Stomach (tissue), 4 donors: ENCODE data around the gene TRAM2.

Source experiments
- CTCF ChIP-seq, 7 experiments: fragments of 450-650 bp in 4 of 7; fragments of 200-600 bp in 3 of 7; sonication (generic) in 3 of 7; IDR thresholded peaks; one replicate each; pipeline ENCODE4 v1.5.1; 2016 to 2019; ENCODE audit warnings: antibody characterized with exemption in 7 of 7, control low read depth in 2 of 7, mild to moderate bottlenecking in 1 of 7
- EP300 ChIP-seq: sonication (generic); formaldehyde crosslinking; IDR thresholded peaks from one replicate; pipeline ENCODE4 v1.6.1; 2017; ENCODE audit warnings: antibody characterized with exemption

- TF ChIP-seq CTCF (IDR thresholded peaks at IDR 0.05): no peak
- no peak for TF ChIP-seq EP300
These were observed 22.1 kb downstream of the TRAM2 start for GRCh38 chr6:52554684-52555280.
